Astrocyte of the cerebellum (primary cell): ENCODE data around the gene SELENOO.
"Not testable (repeated sequence)": the region's sequence is repeated elsewhere in the genome, so short reads cannot be mapped to it uniquely, and the experiment has no call there.

Source experiments
- DNase-seq: peaks from one replicate; pipeline ENCODE4 v3.0.0-alpha.2; 2011; ENCODE audit warnings: low read depth
- H3K4me3 ChIP-seq: 2 replicates; pipeline ENCODE4 v1.5.1; 2011; ENCODE audit warnings: mild to moderate bottlenecking, low read depth, low read length, moderate library complexity
- CTCF ChIP-seq: IDR thresholded peaks from 2 replicates; pipeline ENCODE4 v1.5.1; 2012; ENCODE audit warnings: low read length, low read depth, moderate library complexity, mild to moderate bottlenecking; ENCODE audit errors: missing control alignments
- in situ Hi-C: cut with HindIII; loops from 2 replicates; pipeline ENCODE4 v1.10.0; 2017; ENCODE audit warnings: low sequenced_read_pairs

Gene SELENOO

GRCh38 chr22:50199829-50200460 lies 866 bp upstream of the SELENOO start:
- peak overlapping the region; percentile 64 for H3K4me3 ChIP-seq
- no peak for TF ChIP-seq CTCF
- in situ Hi-C loops = no loop called here
- DNase-seq = no peak

GRCh38 chr22:50201191-50202129 lies 649 bp downstream of the SELENOO start:
- in situ Hi-C loops = no loop called here
- no peak for TF ChIP-seq CTCF
- peak overlapping the region; percentile 64 for H3K4me3 ChIP-seq
- DNase-seq = no peak

- no peak for TF ChIP-seq CTCF
- in situ Hi-C loops = no loop called here
- peak overlapping the region; percentile 64 for H3K4me3 ChIP-seq
- no peak for DNase-seq
Measured at GRCh38 chr22:50202130-50202666, 1.4 kb downstream of the SELENOO start.

- in situ Hi-C loops = no loop called here
Measured at GRCh38 chr22:50203288-50203687, 2.5 kb downstream of the SELENOO start.

GRCh38 chr22:50204571-50204970 lies 3.8 kb downstream of the SELENOO start:
- H3K4me3 ChIP-seq = no peak overlapping the region
- no peak for DNase-seq
- in situ Hi-C loops = no loop called here
- TF ChIP-seq CTCF = no peak

More at GRCh38 chr22:50203288-50203687, 2.5 kb downstream of the SELENOO start:
- H3K4me3 ChIP-seq = no peak overlapping the region
- DNase-seq = no peak
- no peak for TF ChIP-seq CTCF

GRCh38 chr22:50204998-50205397 lies 4.2 kb downstream of the SELENOO start:
- in situ Hi-C loops, DNase-seq, H3K4me3 ChIP-seq: not testable (repeated sequence)
